Activated naive CD8-positive, alpha-beta T cell (primary cell): ENCODE measurements around the gene FOXB1.

ENCODE experiments used
- H3K27ac Mint-ChIP-seq: one replicate; pipeline ENCODE4 v1.8.0; 2021; ENCODE audit warnings: mixed read lengths
- H3K27me3 Mint-ChIP-seq: one replicate; pipeline ENCODE4 v1.8.0; 2021; ENCODE audit warnings: mixed read lengths
- H3K36me3 Mint-ChIP-seq: one replicate; pipeline ENCODE4 v1.8.0; 2021; ENCODE audit warnings: mixed read lengths
- H3K4me1 Mint-ChIP-seq: one replicate; pipeline ENCODE4 v1.8.0; 2021; ENCODE audit warnings: low read depth, mixed read lengths
- H3K4me3 Mint-ChIP-seq: one replicate; pipeline ENCODE4 v1.8.0; 2021; ENCODE audit warnings: mild to moderate bottlenecking, mixed read lengths
- H3K9me3 Mint-ChIP-seq: one replicate; pipeline ENCODE4 v1.8.0; 2021; ENCODE audit warnings: low read depth, mixed read lengths

FOXB1 gene

GRCh38 chr15:60004009-60004845 lies at the start of gene FOXB1:
Gene FOXB1 (plus strand): TSS chr15:60004311. CDS start chr15:60004964, 653 bp downstream.
- Mint-ChIP-seq H3K27ac (no peak within 1 kb of the TSS), H3K4me1 (peaks cover 45% of the 10 kb centered on the region), H3K36me3 (peaks cover 2% of the 10 kb centered on the region), H3K4me3 (peak within 1 kb of the TSS; percentile 90), H3K27me3 (peaks cover 64% of the 10 kb centered on the region), H3K9me3 (peaks cover 3% of the 10 kb centered on the region)

- peaks cover 15% of the 10 kb centered on the region for H3K36me3 Mint-ChIP-seq
- no peaks in the 10 kb centered on the region for H3K27me3 Mint-ChIP-seq
- H3K4me3 Mint-ChIP-seq = no peak overlapping the region
- H3K4me1 Mint-ChIP-seq = no peaks in the 10 kb centered on the region
- H3K9me3 Mint-ChIP-seq = peaks cover 20% of the 10 kb centered on the region
- no peak overlapping the region for H3K27ac Mint-ChIP-seq
These were observed 45.8 kb upstream of the FOXB1 start for GRCh38 chr15:59958288-59958687.

- peaks cover 23% of the 10 kb centered on the region for H3K9me3 Mint-ChIP-seq
- H3K27ac Mint-ChIP-seq = no peak overlapping the region
- H3K27me3 Mint-ChIP-seq = no peaks in the 10 kb centered on the region
- H3K4me1 Mint-ChIP-seq = no peaks in the 10 kb centered on the region
- no peak overlapping the region for H3K4me3 Mint-ChIP-seq
- peaks cover 19% of the 10 kb centered on the region for H3K36me3 Mint-ChIP-seq
These were observed 43.8 kb upstream of the FOXB1 start for GRCh38 chr15:59960318-59960717.

- H3K9me3 Mint-ChIP-seq = peaks cover 20% of the 10 kb centered on the region
- no peak overlapping the region for H3K4me3 Mint-ChIP-seq
- peaks cover 4% of the 10 kb centered on the region for H3K4me1 Mint-ChIP-seq
- H3K27ac Mint-ChIP-seq = no peak overlapping the region
- peaks cover 2% of the 10 kb centered on the region for H3K27me3 Mint-ChIP-seq
- H3K36me3 Mint-ChIP-seq = peaks cover 14% of the 10 kb centered on the region
These were observed 40.8 kb upstream of the FOXB1 start for GRCh38 chr15:59963322-59963721.

GRCh38 chr15:59963925-59964324 lies 40.2 kb upstream of the FOXB1 start:
- peaks cover 14% of the 10 kb centered on the region for H3K36me3 Mint-ChIP-seq
- no peak overlapping the region for H3K27ac Mint-ChIP-seq
- peaks cover 3% of the 10 kb centered on the region for H3K27me3 Mint-ChIP-seq
- H3K9me3 Mint-ChIP-seq = peaks cover 20% of the 10 kb centered on the region
- peaks cover 4% of the 10 kb centered on the region for H3K4me1 Mint-ChIP-seq
- H3K4me3 Mint-ChIP-seq = no peak overlapping the region

GRCh38 chr15:59965741-59966140 lies 38.4 kb upstream of the FOXB1 start:
- H3K4me3 Mint-ChIP-seq = no peak overlapping the region
- H3K27ac Mint-ChIP-seq = no peak overlapping the region
- peaks cover 17% of the 10 kb centered on the region for H3K36me3 Mint-ChIP-seq
- peaks cover 15% of the 10 kb centered on the region for H3K9me3 Mint-ChIP-seq
- peaks cover 3% of the 10 kb centered on the region for H3K27me3 Mint-ChIP-seq
- peaks cover 4% of the 10 kb centered on the region for H3K4me1 Mint-ChIP-seq

GRCh38 chr15:59966262-59966661 lies 37.8 kb upstream of the FOXB1 start:
- Mint-ChIP-seq H3K4me3 (no peak overlapping the region), H3K27ac (no peak overlapping the region), H3K36me3 (peaks cover 15% of the 10 kb centered on the region)

GRCh38 chr15:59968314-59968713 lies 35.8 kb upstream of the FOXB1 start:
- H3K4me3 Mint-ChIP-seq = no peak overlapping the region

More at GRCh38 chr15:59966262-59966661, 37.8 kb upstream of the FOXB1 start:
- Mint-ChIP-seq H3K4me1 (peaks cover 4% of the 10 kb centered on the region), H3K27me3 (peaks cover 3% of the 10 kb centered on the region), H3K9me3 (peaks cover 11% of the 10 kb centered on the region)

GRCh38 chr15:59972241-59972640 lies 31.9 kb upstream of the FOXB1 start:
- H3K36me3 Mint-ChIP-seq = peaks cover 10% of the 10 kb centered on the region
- peaks cover 3% of the 10 kb centered on the region for H3K27me3 Mint-ChIP-seq
- no peak overlapping the region for H3K27ac Mint-ChIP-seq
- H3K9me3 Mint-ChIP-seq = peaks cover 4% of the 10 kb centered on the region
- H3K4me3 Mint-ChIP-seq = no peak overlapping the region
- peaks cover 23% of the 10 kb centered on the region for H3K4me1 Mint-ChIP-seq

More at GRCh38 chr15:59968314-59968713, 35.8 kb upstream of the FOXB1 start:
- H3K9me3 Mint-ChIP-seq = peaks cover 7% of the 10 kb centered on the region
- peaks cover 13% of the 10 kb centered on the region for H3K36me3 Mint-ChIP-seq
- H3K4me1 Mint-ChIP-seq = peaks cover 4% of the 10 kb centered on the region
- peaks cover 3% of the 10 kb centered on the region for H3K27me3 Mint-ChIP-seq
- no peak overlapping the region for H3K27ac Mint-ChIP-seq

- peaks cover 2% of the 10 kb centered on the region for H3K36me3 Mint-ChIP-seq
- H3K27ac Mint-ChIP-seq = peak overlapping the region; percentile 43
- H3K9me3 Mint-ChIP-seq = peaks cover 2% of the 10 kb centered on the region
- H3K27me3 Mint-ChIP-seq = no peaks in the 10 kb centered on the region
- peaks cover 32% of the 10 kb centered on the region for H3K4me1 Mint-ChIP-seq
- peak overlapping the region; percentile 68 for H3K4me3 Mint-ChIP-seq
These were observed 27.4 kb upstream of the FOXB1 start for GRCh38 chr15:59976480-59977271.

- Mint-ChIP-seq H3K27me3 (peaks cover 42% of the 10 kb centered on the region), H3K9me3 (no peaks in the 10 kb centered on the region), H3K36me3 (peaks cover 3% of the 10 kb centered on the region), H3K4me1 (peaks cover 22% of the 10 kb centered on the region), H3K27ac (no peak overlapping the region), H3K4me3 (no peak overlapping the region)
These were observed 12.3 kb upstream of the FOXB1 start for GRCh38 chr15:59991834-59992233.

- no peaks in the 10 kb centered on the region for H3K36me3 Mint-ChIP-seq
These were observed 10.9 kb upstream of the FOXB1 start for GRCh38 chr15:59993041-59993750.

GRCh38 chr15:59993950-59994401 lies 10.1 kb upstream of the FOXB1 start:
- Mint-ChIP-seq H3K4me3 (no peak overlapping the region), H3K36me3 (no peaks in the 10 kb centered on the region), H3K9me3 (no peaks in the 10 kb centered on the region), H3K4me1 (peaks cover 26% of the 10 kb centered on the region), H3K27me3 (peaks cover 53% of the 10 kb centered on the region), H3K27ac (no peak overlapping the region)

More at GRCh38 chr15:59993041-59993750, 10.9 kb upstream of the FOXB1 start:
- Mint-ChIP-seq H3K4me1 (peaks cover 26% of the 10 kb centered on the region), H3K27ac (no peak overlapping the region), H3K27me3 (peaks cover 46% of the 10 kb centered on the region), H3K4me3 (no peak overlapping the region), H3K9me3 (no peaks in the 10 kb centered on the region)

- H3K4me1 Mint-ChIP-seq = peaks cover 29% of the 10 kb centered on the region
These were observed 9.6 kb upstream of the FOXB1 start for GRCh38 chr15:59994526-59994887.

More at GRCh38 chr15:59994526-59994887, 9.6 kb upstream of the FOXB1 start:
- no peaks in the 10 kb centered on the region for H3K9me3 Mint-ChIP-seq
- H3K36me3 Mint-ChIP-seq = no peaks in the 10 kb centered on the region
- H3K27me3 Mint-ChIP-seq = peaks cover 56% of the 10 kb centered on the region
- peak overlapping the region; percentile 38 for H3K4me3 Mint-ChIP-seq
- H3K27ac Mint-ChIP-seq = peak overlapping the region; percentile 54
